Activated T-helper 2 cell treated with anti-CD3 and anti-CD28 coated beads, Interferon-gamma antibody, Interleukin-2, Interleukin-4, amounts not matched to agents 10 μg/mL and 5 μg/mL and 100 μg/mL, durations not matched to agents 14 hours and 24 hours and 36 hours (primary cell): Measurements from ENCODE around the gene KRTAP5-5. TPM values are rescaled to one million over a fixed set of nuclear protein-coding genes. Genes with fewer than 3 reads are reported as not detected.

Source experiments
- DNase-seq: peaks from one replicate; pipeline ENCODE4 v3.0.0; 2021; ENCODE audit warnings: low spot score
- H3K27ac Mint-ChIP-seq: one replicate; pipeline ENCODE4 v1.8.0; 2021; ENCODE audit warnings: mixed read lengths
- H3K27me3 Mint-ChIP-seq: one replicate; pipeline ENCODE4 v1.8.0; 2021; ENCODE audit warnings: low read depth, mixed read lengths
- H3K36me3 Mint-ChIP-seq: one replicate; pipeline ENCODE4 v1.8.0; 2021; ENCODE audit warnings: low read depth, mixed read lengths
- H3K4me1 Mint-ChIP-seq: one replicate; pipeline ENCODE4 v1.8.0; 2021; ENCODE audit warnings: low read depth, mixed read lengths
- H3K4me3 Mint-ChIP-seq: one replicate; pipeline ENCODE4 v1.8.0; 2021; ENCODE audit warnings: low read depth, mild to moderate bottlenecking, moderate library complexity, mixed read lengths
- H3K9me3 Mint-ChIP-seq: one replicate; pipeline ENCODE4 v1.8.0; 2021; ENCODE audit warnings: mixed read lengths
- intact Hi-C: fragments of 100-400 bp; cut with micrococcal nuclease; formaldehyde crosslinking; loops from one replicate; pipeline ENCODE4 v1.15.1; 2023
- total RNA-seq: library from RNA; stranded (reverse); gene quantifications from 2 replicates; pipeline ENCODE4 v1.2.3, GENCODE V29; 2022

Gene KRTAP5-5
- total RNA-seq, 1 donor from 2014 or later, result not detected

DNA sequence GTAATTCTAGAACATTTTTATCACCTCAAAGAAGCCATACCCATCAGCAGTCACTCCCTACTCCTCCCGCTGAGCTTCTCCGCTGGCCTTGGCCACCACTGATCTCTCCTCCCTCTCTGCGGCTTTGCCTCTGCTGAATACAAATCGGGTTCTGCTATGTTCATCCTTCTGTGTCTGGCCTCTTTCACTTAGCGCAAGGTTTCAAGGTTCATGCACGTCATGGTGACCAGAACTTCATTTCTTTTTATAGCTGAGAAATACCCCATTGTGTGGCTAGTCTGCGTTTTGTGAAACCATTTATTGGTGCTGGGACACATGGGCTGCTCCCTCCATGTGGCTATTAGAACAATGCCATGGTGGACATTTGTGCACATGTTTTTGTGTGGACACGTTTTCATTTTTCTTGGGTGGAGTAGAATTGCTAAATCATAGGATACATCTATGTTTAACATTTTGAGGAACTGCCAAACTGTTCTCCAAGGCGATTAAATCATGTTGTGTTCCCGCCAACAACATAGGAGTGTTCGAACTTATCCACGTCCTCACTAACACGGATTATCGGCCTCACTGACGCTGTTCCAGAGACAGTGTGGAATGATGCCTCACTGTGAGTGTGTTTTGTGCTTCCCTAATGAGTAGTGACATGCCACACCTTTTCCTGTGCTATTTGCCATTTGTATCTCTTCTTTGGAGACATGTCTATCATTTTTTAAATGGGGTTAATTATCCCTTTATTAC lies 43.2 kb downstream of the KRTAP5-5 start:
- intact Hi-C loops, result no loop called here
- Mint-ChIP-seq H3K27me3 (peaks cover 49% of the 10 kb centered on the region), H3K4me1 (no peaks in the 10 kb centered on the region), H3K36me3 (no peaks in the 10 kb centered on the region), H3K27ac (no peak overlapping the region), H3K9me3 (peaks cover 7% of the 10 kb centered on the region), H3K4me3 (no peak overlapping the region)
- DNase-seq, result no peak

DNA sequence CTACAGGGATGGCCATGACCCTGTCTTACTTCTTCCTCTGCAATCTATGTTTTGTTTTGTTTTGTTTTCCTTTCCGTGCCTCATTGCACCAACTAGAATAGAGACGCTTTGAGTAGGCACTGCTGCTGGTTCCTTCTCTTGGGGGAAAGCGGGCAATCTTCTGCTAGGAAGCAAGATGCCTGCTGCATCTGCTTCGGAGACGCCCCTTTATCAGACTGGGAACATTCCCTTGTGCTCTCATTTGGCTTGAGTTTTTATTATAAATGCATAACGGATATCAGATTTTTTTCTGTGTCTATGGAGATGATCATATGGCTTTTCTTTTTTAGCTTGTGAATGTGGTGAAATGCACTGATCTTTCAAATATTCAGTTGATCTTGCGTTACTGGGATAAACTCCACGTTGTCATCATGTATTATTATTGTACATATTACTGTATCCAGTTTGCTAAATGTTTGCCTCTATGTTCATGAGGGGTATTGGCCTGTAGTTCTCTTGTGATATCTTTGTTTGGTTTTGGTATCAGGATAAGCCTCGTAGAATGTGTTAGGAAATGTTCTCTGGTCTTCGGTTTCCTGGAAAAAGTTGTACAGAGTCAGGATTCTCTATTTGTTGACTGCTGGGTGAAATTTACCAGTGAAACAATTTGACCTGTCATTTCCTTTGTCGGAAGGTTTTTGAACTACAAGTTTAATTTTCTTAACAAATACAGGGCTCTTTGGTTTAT lies 44.0 kb downstream of the KRTAP5-5 start:
- DNase-seq, result no peak
- H3K4me3 Mint-ChIP-seq, result no peak overlapping the region
- no peaks in the 10 kb centered on the region for H3K36me3 Mint-ChIP-seq
- peaks cover 44% of the 10 kb centered on the region for H3K27me3 Mint-ChIP-seq
- H3K9me3 Mint-ChIP-seq, result peaks cover 7% of the 10 kb centered on the region
- H3K27ac Mint-ChIP-seq, result no peak overlapping the region
- H3K4me1 Mint-ChIP-seq, result no peaks in the 10 kb centered on the region
- intact Hi-C loops, result no loop called here

DNA sequence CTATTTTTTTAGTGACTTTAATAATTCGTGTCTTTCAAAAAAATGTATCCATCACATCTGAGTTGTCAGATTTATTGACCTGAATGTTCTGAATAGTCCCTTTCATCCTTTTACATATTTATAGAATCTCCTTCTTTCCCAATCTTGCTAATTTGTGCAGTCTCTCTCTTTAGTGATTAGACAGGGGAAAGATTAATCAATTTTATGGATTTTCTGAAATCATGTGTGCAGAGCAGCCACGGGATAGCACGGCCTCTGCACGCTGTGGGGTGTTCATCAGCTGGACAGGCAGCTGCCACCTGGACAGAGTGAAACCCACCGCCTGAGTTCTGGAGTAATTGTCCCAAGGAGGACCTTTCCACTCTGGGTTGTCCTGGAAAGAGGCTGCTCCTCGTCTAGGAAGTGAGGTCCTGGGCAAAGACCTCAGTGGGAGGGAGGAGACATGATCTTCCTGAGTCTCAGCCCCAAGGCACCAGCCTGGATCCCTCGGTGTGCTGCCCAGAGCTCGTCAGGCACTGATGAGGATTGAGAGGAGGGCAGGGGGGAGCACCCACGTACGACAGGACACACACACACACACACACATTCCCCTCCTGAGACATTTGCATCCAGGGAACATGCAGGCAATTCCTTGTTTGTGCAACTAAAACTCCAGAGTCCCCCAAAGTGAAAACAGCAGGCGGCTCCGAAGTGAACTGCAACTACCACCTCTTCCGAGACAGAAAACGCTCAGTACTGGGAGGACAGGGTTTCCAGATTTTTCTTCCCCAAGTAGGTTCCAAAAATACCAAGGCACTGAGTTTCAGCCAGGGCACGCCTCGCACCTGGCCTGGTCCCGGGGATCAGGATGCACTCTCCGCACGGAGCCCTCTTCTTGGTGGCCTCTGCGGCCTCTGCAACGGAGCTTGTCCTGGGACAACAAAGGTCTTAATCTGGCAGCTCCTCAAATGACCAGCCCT lies 44.9 kb downstream of the KRTAP5-5 start:
- no peak for DNase-seq
- no peaks in the 10 kb centered on the region for H3K36me3 Mint-ChIP-seq
- peaks cover 38% of the 10 kb centered on the region for H3K27me3 Mint-ChIP-seq
- H3K4me1 Mint-ChIP-seq, result no peaks in the 10 kb centered on the region
- no peak overlapping the region for H3K4me3 Mint-ChIP-seq
- intact Hi-C loops, result no loop called here
- H3K9me3 Mint-ChIP-seq, result peaks cover 7% of the 10 kb centered on the region
- no peak overlapping the region for H3K27ac Mint-ChIP-seq

DNA sequence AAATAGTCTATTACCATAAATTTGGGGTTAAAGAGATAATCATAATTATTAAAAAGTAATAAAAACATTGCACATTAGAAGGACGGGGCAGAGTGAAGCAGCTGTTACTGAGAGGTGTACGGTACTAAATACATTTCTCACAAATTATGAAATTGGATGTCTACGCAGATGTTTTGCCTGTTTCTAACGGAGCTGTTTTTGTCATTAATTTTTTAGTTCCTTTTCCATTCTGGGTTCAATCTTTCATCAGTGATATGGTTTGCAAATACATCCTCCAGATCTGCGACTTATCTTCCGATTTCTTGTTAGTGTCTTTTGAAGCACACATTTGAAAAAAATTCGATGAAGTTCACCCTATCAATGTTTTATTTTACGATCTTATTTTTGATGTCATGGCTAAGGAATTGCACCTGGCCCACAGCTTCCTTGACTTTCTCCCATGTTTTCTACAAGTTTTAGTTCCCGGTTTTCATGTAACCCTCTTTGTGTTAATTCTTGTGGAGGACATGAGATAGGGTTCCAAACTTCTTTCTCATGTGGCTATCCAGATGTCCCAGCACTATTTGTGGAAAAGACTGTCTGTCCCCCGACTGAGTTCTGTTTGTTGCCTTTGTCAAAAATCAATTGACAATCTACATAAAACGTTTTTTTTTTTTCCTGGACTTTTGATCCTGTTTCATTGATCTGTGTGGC lies 46.1 kb downstream of the KRTAP5-5 start:
- Mint-ChIP-seq H3K27ac (no peak overlapping the region), H3K36me3 (no peaks in the 10 kb centered on the region), H3K4me1 (no peaks in the 10 kb centered on the region), H3K27me3 (peaks cover 34% of the 10 kb centered on the region), H3K9me3 (peaks cover 2% of the 10 kb centered on the region), H3K4me3 (no peak overlapping the region)
- intact Hi-C loops, result no loop called here
- no peak for DNase-seq

DNA sequence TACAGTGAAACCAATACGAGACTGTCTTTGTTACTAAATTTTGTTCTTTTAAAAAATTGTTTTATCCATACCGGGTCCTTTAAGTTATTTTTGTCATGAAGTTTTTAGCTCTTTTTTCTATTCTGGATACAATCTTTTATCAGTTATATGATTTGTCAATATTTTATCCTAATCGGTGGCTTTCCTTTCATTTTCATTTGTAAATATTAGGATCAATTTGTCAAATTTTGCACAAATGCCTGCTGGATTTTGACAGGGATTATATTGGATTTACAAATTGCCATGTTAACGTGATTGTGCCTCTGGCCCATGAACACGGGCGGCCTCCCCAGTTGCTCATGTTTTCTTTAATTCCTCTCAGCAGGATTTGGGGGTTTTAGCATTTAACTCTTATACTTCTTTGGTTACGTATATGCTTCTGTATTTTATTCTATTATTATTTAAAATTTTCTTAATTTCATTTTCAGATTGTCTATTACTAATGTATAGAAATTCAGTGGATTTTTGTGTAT lies 46.7 kb downstream of the KRTAP5-5 start:
- Mint-ChIP-seq H3K9me3 (no peaks in the 10 kb centered on the region), H3K36me3 (no peaks in the 10 kb centered on the region), H3K4me1 (no peaks in the 10 kb centered on the region), H3K27me3 (peaks cover 34% of the 10 kb centered on the region), H3K27ac (no peak overlapping the region), H3K4me3 (no peak overlapping the region)
- intact Hi-C loops, result no loop called here
- DNase-seq, result no peak

DNA sequence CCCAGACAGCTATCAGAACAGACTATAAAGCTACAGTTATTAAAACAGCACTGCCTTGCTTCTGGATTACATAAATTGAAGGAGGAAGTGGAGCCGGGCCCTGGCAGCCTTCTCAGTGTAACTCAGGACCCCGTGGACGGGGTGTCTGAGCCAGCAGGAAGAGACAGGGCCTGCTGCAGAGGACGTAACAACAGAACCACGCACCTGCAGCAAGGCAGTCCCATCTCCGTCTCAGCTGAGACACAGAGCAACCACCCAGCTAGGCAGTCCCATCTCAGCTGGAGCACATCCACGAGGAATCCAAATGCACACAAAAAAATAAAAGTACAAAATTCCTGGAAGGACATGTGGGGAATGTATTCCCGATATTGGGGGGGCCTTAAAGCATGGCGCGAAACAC lies 50.3 kb downstream of the KRTAP5-5 start:
- Mint-ChIP-seq H3K4me1 (no peaks in the 10 kb centered on the region), H3K27me3 (peaks cover 17% of the 10 kb centered on the region), H3K27ac (no peak overlapping the region), H3K9me3 (no peaks in the 10 kb centered on the region), H3K4me3 (no peak overlapping the region), H3K36me3 (no peaks in the 10 kb centered on the region)
- intact Hi-C loops, result no loop called here
- no peak for DNase-seq

Other genes with a start within 250 kb of the KRTAP5-5 start
- gene BRSK2, start 239.8 kb upstream of the KRTAP5-5 start, total RNA-seq, result 1.5 and 1.6 TPM in 2 replicates
- gene MOB2, start 143.0 kb upstream of the KRTAP5-5 start, total RNA-seq, result 23.1 and 23.3 TPM in 2 replicates
- 1.2 and 1.8 TPM in 2 replicates for gene DUSP8, start 57.5 kb upstream of the KRTAP5-5 start, total RNA-seq
- not detected in 2 replicates for gene KRTAP5-1, start 44.5 kb upstream of the KRTAP5-5 start, total RNA-seq
- not detected in 2 replicates for gene KRTAP5-2, start 31.5 kb upstream of the KRTAP5-5 start, total RNA-seq
- not detected in 2 replicates for gene KRTAP5-3, start 21.3 kb upstream of the KRTAP5-5 start, total RNA-seq
- not detected in 2 replicates for gene KRTAP5-4, start 7.6 kb upstream of the KRTAP5-5 start, total RNA-seq
- gene KRTAP5-6, start 67.4 kb downstream of the KRTAP5-5 start, total RNA-seq, result not detected in 2 replicates
- gene IFITM10, start 120.8 kb downstream of the KRTAP5-5 start, total RNA-seq, result 0.14 and 0.34 TPM in 2 replicates
- gene CTSD, start 134.2 kb downstream of the KRTAP5-5 start, total RNA-seq, result 73.5 and 76.3 TPM in 2 replicates
- not detected in 2 replicates for gene SYT8, start 205.2 kb downstream of the KRTAP5-5 start, total RNA-seq
- 0.27 TPM in 1 of 2 replicates, not detected in the other for gene TNNI2, start 209.2 kb downstream of the KRTAP5-5 start, total RNA-seq
- gene LSP1, start 223.3 kb downstream of the KRTAP5-5 start, total RNA-seq, result 442 and 449 TPM in 2 replicates